SU-DHL-6 (cell line): ENCODE data around the gene STAT1.

ENCODE experiments used
- H2AFZ ChIP-seq: fragments of 200-600 bp; sonication (generic); 2 replicates; pipeline ENCODE4 v1.6.1; 2014; ENCODE audit warnings: low read depth, mild to moderate bottlenecking, moderate library complexity, mixed read lengths, antibody characterized with exemption, low read length; ENCODE audit not compliant: severe bottlenecking
- H3F3A ChIP-seq: fragments of 200-600 bp; shearing (Covaris generic); 2 replicates; pipeline ENCODE4 v1.6.0; 2016; ENCODE audit warnings: antibody characterized with exemption, mild to moderate bottlenecking; ENCODE audit not compliant: insufficient read depth
- H3K27ac ChIP-seq: fragments of 200-600 bp; sonication (generic); 2 replicates; pipeline ENCODE4 v1.5.1; 2016; ENCODE audit warnings: low read depth, mild to moderate bottlenecking, low read length, moderate library complexity, mixed read lengths
- H3K27me3 ChIP-seq: fragments of 200-600 bp; sonication (generic), shearing (Covaris generic); 2 replicates; pipeline ENCODE4 v1.6.0; 2014; ENCODE audit warnings: mild to moderate bottlenecking, low read length
- H3K36me3 ChIP-seq: fragments of 200-600 bp; sonication (generic); 2 replicates; pipeline ENCODE4 v1.6.1; 2014; ENCODE audit warnings: mild to moderate bottlenecking, low read length, mixed read lengths
- H3K4me2 ChIP-seq: fragments of 300-600, 200-600 bp; shearing (Covaris generic), sonication (generic); 2 replicates; pipeline ENCODE4 v1.6.0; 2014; ENCODE audit warnings: low read length, low read depth, mild to moderate bottlenecking; ENCODE audit not compliant: poor library complexity, severe bottlenecking
- H3K4me3 ChIP-seq: fragments of 200-600 bp; sonication (generic); 2 replicates; pipeline ENCODE4 v1.5.1; 2014; ENCODE audit warnings: antibody characterized with exemption, low read length, mild to moderate bottlenecking, mixed read lengths; ENCODE audit not compliant: insufficient read depth, poor library complexity, severe bottlenecking
- H3K79me2 ChIP-seq: fragments of 200-600 bp; sonication (generic); 2 replicates; pipeline ENCODE4 v1.6.1; 2014; ENCODE audit warnings: mild to moderate bottlenecking, low read length, moderate library complexity; ENCODE audit not compliant: insufficient read depth
- H3K9ac ChIP-seq: fragments of 200-600 bp; sonication (generic); 2 replicates; pipeline ENCODE4 v1.7.0; 2014; ENCODE audit warnings: mild to moderate bottlenecking, low read length
- H3K9me2 ChIP-seq: fragments of 200-600 bp; sonication (generic); replicated peaks from 2 replicates; pipeline ENCODE4 v1.6.1; 2014; ENCODE audit warnings: low read length; ENCODE audit not compliant: insufficient read depth
- H3K9me3 ChIP-seq: fragments of 200-600 bp; sonication (generic); 2 replicates; pipeline ENCODE4 v1.6.1; 2014; ENCODE audit warnings: low read length, mixed read lengths; ENCODE audit not compliant: insufficient read depth
- H4K20me1 ChIP-seq: fragments of 200-600 bp; sonication (generic); 2 replicates; pipeline ENCODE4 v1.6.1; 2014; ENCODE audit warnings: low read depth, mild to moderate bottlenecking, antibody characterized with exemption, low read length, moderate library complexity, mixed read lengths
- CTCF ChIP-seq: fragments of 200-600 bp; sonication (generic); IDR thresholded peaks from one replicate; pipeline ENCODE4 v1.5.1; 2017; ENCODE audit warnings: antibody characterized with exemption, mild to moderate bottlenecking, low read length, moderate library complexity; ENCODE audit not compliant: insufficient read depth, poor library complexity, severe bottlenecking
- EZH2phosphoT487 ChIP-seq: fragments of 200-600 bp; sonication (generic), shearing (Covaris generic); conservative IDR thresholded peaks from 2 replicates; pipeline ENCODE4 v1.6.1; 2018; ENCODE audit warnings: mild to moderate bottlenecking, antibody characterized with exemption, low read length, moderate library complexity, mixed read lengths

Gene STAT1

GRCh38 chr2:191023235-191023679 lies 9.3 kb upstream of the STAT1 start:
- Histone ChIP-seq H3K27me3 (no peaks in the 10 kb centered on the region), H3K4me2 (no peak overlapping the region), H3K36me3 (no peaks in the 10 kb centered on the region), H3K9me3 (no peaks in the 10 kb centered on the region), H3K27ac (no peak overlapping the region), H3K79me2 (no peaks in the 10 kb centered on the region), H3K4me3 (no peak overlapping the region), H3F3A (peaks cover 16% of the 10 kb centered on the region), H3K9ac (no peak overlapping the region), H3K9me2 (no peaks in the 10 kb centered on the region), H4K20me1 (no peaks in the 10 kb centered on the region), H2AFZ (no peak overlapping the region)
- TF ChIP-seq EZH2phosphoT487: no peak
- no peak for TF ChIP-seq CTCF

DNA sequence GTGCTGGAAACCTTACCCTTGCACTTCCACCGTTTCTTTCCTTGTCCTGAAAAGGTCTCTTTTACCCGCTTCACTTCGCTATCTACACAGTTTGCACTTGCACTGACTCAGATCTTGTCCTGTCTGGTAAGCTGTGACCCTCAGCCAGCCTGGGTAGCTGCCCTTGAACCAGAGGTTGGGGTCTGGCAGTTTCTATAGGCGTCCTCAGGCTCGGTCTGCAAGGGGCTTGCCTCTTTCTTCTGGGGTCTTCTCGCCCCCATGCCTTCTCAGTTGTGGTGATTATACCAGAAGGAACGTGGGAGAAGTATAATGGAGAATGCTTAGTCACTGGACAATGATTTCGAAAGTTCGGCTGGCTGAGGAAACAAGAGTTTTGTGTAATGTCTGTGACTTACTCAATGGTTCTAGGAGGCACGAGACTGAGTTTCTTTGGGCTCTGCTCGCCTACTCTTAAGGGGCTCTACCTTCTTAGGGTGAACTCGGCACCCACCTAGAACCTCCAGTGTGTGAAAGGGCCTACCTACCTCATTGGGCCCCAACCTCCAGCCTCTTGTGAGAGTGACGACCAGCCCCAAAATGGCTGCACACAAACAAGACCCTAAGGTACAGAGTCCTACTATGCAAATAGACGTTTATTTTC lies 6.9 kb upstream of the STAT1 start:
- H3K9me3 ChIP-seq: no peaks in the 10 kb centered on the region
- peak overlapping the region; percentile 68 for H3K9ac ChIP-seq
- no peaks in the 10 kb centered on the region for H3K27me3 ChIP-seq
- H2AFZ ChIP-seq: peak overlapping the region; percentile 60
- H3K79me2 ChIP-seq: no peaks in the 10 kb centered on the region
- no peaks in the 10 kb centered on the region for H4K20me1 ChIP-seq
- no peaks in the 10 kb centered on the region for H3K9me2 ChIP-seq
- peak overlapping the region; percentile 69 for H3K4me2 ChIP-seq
- TF ChIP-seq EZH2phosphoT487: no peak
- no peak for TF ChIP-seq CTCF
- peak overlapping the region; percentile 59 for H3K4me3 ChIP-seq
- peaks cover 16% of the 10 kb centered on the region for H3F3A ChIP-seq
- peak overlapping the region; percentile 33; the same call in 1 of the 2 replicates for H3K27ac ChIP-seq
- H3K36me3 ChIP-seq: no peaks in the 10 kb centered on the region

- H3K9me2 ChIP-seq: no peaks in the 10 kb centered on the region
- peak overlapping the region; percentile 68 for H3K9ac ChIP-seq
- H3K27ac ChIP-seq: peak overlapping the region; percentile 33; the same call in 1 of the 2 replicates
- H4K20me1 ChIP-seq: no peaks in the 10 kb centered on the region
- no peaks in the 10 kb centered on the region for H3K79me2 ChIP-seq
- H2AFZ ChIP-seq: peak overlapping the region; percentile 60
- peaks cover 16% of the 10 kb centered on the region for H3F3A ChIP-seq
- peak overlapping the region; percentile 59 for H3K4me3 ChIP-seq
- no peaks in the 10 kb centered on the region for H3K9me3 ChIP-seq
- no peaks in the 10 kb centered on the region for H3K27me3 ChIP-seq
- H3K36me3 ChIP-seq: no peaks in the 10 kb centered on the region
- TF ChIP-seq EZH2phosphoT487 (no peak), CTCF (no peak)
- H3K4me2 ChIP-seq: peak overlapping the region; percentile 69
Observed at GRCh38 chr2:191020221-191020741, 6.3 kb upstream of the STAT1 start.
